Effector memory CD4-positive, alpha-beta T cell (primary cell): ENCODE measurements around the gene SLC30A9.

Experiments
- DNase-seq, 3 donors: peaks; one replicate each; pipeline ENCODE4 v3.0.0-alpha.2; 2020
- H3K27ac ChIP-seq: 2 replicates; pipeline ENCODE4 v1.7.0; 2013; ENCODE audit warnings: mild to moderate bottlenecking, low read length, moderate library complexity; ENCODE audit not compliant: insufficient read depth, poor library complexity, severe bottlenecking
- H3K27me3 ChIP-seq: replicated peaks from 2 replicates; pipeline ENCODE4 v1.7.0; 2013; ENCODE audit warnings: mild to moderate bottlenecking, low read length; ENCODE audit not compliant: insufficient read depth, control insufficient read depth, poor library complexity, severe bottlenecking
- H3K36me3 ChIP-seq: 2 replicates; pipeline ENCODE4 v1.7.0; 2013; ENCODE audit warnings: mild to moderate bottlenecking, low read length, moderate library complexity; ENCODE audit not compliant: control insufficient read depth, insufficient read depth
- H3K4me1 ChIP-seq: 2 replicates; pipeline ENCODE4 v1.7.0; 2013; ENCODE audit warnings: low read length, mild to moderate bottlenecking; ENCODE audit not compliant: control insufficient read depth, insufficient read depth, poor library complexity, severe bottlenecking
- H3K4me3 ChIP-seq: 2 replicates; pipeline ENCODE4 v1.7.0; 2013; ENCODE audit warnings: low read length, low read depth, mild to moderate bottlenecking; ENCODE audit not compliant: insufficient read depth, poor library complexity, severe bottlenecking
- H3K9me3 ChIP-seq: 2 replicates; pipeline ENCODE4 v1.7.0; 2013; ENCODE audit warnings: mild to moderate bottlenecking, low read length, moderate library complexity; ENCODE audit not compliant: control insufficient read depth

The SLC30A9 gene

DNA sequence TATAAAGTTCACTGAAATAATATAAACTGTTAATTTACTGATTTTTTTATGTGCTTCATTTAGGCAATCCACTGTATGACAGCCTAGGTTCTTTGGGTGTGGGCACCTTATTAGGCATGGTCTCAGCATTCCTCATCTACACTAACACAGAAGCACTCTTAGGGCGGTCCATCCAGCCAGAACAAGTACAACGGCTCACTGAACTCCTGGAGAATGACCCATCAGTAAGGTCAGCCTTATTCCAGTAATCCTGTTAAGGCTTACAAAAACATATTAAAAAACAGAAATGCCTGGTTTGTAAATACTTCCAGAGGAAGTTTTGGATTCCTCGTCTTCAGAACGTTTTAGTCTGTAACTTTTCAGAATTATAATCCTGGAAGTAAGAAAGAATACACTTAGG is 80.1 kb downstream of the SLC30A9 start:
- Histone ChIP-seq H3K4me3 (no peak overlapping the region), H3K4me1 (no peaks in the 10 kb centered on the region), H3K27ac (no peak overlapping the region), H3K27me3 (no peaks in the 10 kb centered on the region), H3K9me3 (no peaks in the 10 kb centered on the region), H3K36me3 (peaks cover 11% of the 10 kb centered on the region)
- DNase-seq, result no peak

GRCh38 chr4:42074294-42074693 is 84.0 kb downstream of the SLC30A9 start:
- Histone ChIP-seq H3K4me3 (no peak overlapping the region), H3K27me3 (no peaks in the 10 kb centered on the region), H3K4me1 (no peaks in the 10 kb centered on the region), H3K36me3 (peaks cover 6% of the 10 kb centered on the region), H3K9me3 (no peaks in the 10 kb centered on the region), H3K27ac (no peak overlapping the region)
- DNase-seq, result no peak

DNA sequence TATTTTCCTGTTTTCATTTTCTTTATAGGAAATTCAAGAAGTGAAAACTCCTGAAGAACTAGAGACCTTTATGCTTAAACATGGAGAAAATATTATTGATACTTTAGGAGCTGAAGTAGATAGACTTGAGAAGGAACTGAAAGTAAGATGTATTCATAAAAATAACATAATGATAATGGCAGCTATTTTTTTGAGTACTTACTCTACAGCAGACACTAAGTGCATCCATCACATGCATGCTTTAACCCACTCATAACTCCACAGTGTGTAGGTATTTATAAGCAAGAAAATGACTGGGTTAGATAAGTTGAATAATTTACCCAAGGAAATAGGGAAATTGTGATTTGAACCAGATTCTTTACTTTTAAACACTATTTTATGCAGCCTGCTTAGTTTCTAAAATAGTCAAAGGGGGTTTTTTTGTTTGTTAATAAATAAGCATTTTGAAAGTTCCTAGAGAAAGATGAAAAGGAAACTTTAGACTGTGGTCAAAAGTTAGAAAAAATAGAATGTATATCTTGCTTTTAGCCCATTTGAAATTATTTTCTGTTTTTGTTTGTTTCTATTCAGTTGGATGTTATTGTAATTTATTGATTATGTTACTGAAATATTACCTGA is 88.0 kb downstream of the SLC30A9 start:
- Histone ChIP-seq H3K4me1 (no peaks in the 10 kb centered on the region), H3K4me3 (no peak overlapping the region), H3K9me3 (no peaks in the 10 kb centered on the region), H3K27ac (no peak overlapping the region), H3K36me3 (peaks cover 8% of the 10 kb centered on the region), H3K27me3 (no peaks in the 10 kb centered on the region)
- DNase-seq, result no peak

DNA sequence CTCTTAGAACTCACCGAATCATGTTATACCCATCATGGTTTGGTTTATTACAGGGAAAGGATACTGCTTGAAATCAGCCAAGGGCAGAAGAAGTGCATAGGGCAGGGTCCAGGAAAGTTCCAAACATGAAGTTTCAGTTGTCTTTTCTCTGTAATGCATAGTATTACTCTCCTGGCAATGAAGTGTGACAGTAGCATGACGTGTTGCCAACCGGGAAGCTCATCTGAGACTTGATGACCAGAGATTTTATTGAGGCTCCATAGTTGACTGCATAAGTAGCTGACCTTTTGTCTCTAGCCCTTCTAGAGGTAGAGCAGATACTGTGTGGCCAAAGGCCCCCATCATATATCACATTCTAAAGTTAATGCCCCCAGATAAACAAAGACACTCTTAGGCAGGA is 90.0 kb downstream of the SLC30A9 start:
- Histone ChIP-seq H3K27me3 (no peaks in the 10 kb centered on the region), H3K36me3 (peaks cover 8% of the 10 kb centered on the region), H3K27ac (no peak overlapping the region), H3K4me3 (no peak overlapping the region), H3K9me3 (no peaks in the 10 kb centered on the region), H3K4me1 (no peaks in the 10 kb centered on the region)
- DNase-seq, result no peak

DNA sequence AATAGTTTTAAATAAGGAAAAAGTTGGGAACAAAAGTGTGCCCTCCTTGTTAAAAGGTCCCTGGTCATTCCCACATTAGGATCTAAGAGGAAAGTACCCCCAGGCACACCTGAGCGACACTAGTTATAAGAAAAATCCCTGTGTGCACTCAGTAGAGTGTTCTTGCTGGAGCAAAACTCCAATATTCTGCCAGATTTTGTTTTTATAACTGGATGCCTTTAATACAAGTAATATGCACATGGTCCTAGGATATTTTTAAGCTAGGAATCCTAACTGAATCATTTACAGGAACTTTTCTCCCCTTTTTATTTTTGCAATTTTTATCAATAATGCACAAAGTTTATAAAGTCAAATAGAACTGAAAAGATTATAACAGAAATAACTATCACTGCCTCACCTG is 93.5 kb downstream of the SLC30A9 start:
- Histone ChIP-seq H3K4me1 (no peaks in the 10 kb centered on the region), H3K4me3 (no peak overlapping the region), H3K27me3 (no peaks in the 10 kb centered on the region), H3K9me3 (no peaks in the 10 kb centered on the region), H3K36me3 (peaks cover 15% of the 10 kb centered on the region), H3K27ac (no peak overlapping the region)
- DNase-seq, result no peak

DNA sequence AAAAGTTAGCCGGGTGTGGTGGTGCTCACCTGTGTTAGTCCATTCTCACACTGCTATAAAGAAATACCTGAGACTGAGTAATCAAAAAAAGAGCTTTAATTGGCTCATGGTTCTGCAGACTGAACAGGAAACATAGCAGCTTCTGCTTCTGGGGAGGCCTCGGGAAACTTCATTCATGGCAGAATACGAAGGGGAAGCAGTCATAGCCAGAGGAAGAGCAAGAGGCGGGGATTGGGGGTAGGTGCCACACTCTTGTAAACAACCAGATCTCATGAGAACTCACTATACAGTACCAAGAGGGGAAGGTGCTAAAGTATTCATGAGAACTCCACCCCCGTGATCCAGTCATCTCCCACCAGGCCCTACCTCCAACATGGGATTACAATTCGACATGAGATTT is 98.1 kb downstream of the SLC30A9 start:
- Histone ChIP-seq H3K27ac (no peak overlapping the region), H3K27me3 (no peaks in the 10 kb centered on the region), H3K4me3 (no peak overlapping the region), H3K9me3 (no peaks in the 10 kb centered on the region), H3K4me1 (no peaks in the 10 kb centered on the region), H3K36me3 (peaks cover 6% of the 10 kb centered on the region)
- no peak for DNase-seq

DNA sequence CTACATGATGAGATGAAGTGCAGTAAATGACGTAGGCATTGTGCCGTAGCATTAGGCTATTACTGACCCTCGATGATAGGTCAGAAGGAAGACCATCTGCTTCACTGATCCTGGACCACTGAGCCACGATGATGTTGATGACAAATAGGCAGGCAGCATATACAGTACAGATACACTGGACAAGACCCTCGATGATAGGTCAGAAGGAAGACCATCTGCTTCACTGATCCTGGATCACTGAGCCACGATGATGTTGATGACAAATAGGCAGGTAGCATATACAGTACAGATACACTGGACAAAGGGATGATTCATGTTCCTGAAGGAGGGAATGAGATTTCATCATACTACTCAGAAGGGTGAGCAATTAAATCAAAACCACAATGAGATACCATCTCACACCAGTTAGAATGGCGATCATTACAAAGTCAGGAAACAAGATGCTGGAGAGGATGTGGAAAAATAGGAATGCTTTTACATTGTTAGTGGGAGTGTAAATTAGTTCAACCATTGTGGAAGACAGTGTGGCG is 111.2 kb downstream of the SLC30A9 start:
- Histone ChIP-seq H3K36me3 (no peaks in the 10 kb centered on the region), H3K27ac (no peak overlapping the region), H3K4me1 (no peaks in the 10 kb centered on the region), H3K27me3 (no peaks in the 10 kb centered on the region), H3K4me3 (no peak overlapping the region), H3K9me3 (no peaks in the 10 kb centered on the region)
- DNase-seq, result no peak

DNA sequence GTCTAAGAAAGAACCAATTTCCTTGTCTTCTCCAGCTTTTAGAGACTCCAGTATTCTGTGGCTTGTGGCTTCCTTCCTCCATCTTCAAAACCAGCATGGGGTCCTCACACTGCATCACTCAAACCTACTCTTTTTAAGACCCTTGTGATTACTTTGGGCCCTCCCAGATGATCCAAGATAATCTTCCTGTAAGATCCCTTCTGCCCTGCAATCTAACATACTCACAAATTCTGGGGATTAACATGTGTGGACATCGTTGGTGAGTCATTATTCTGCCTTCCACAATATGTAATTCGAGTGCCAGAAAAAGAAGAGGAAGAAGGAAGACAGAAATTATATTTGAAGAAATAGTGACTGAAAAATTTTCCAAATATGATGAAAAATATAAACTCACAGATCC is 114.2 kb downstream of the SLC30A9 start:
- Histone ChIP-seq H3K27ac (no peak overlapping the region), H3K4me1 (no peaks in the 10 kb centered on the region), H3K9me3 (no peaks in the 10 kb centered on the region), H3K4me3 (no peak overlapping the region), H3K27me3 (no peaks in the 10 kb centered on the region), H3K36me3 (no peaks in the 10 kb centered on the region)
- DNase-seq, result no peak

- Histone ChIP-seq H3K9me3 (no peaks in the 10 kb centered on the region), H3K4me3 (no peak overlapping the region), H3K36me3 (no peaks in the 10 kb centered on the region), H3K4me1 (no peaks in the 10 kb centered on the region), H3K27ac (no peak overlapping the region), H3K27me3 (no peaks in the 10 kb centered on the region)
- DNase-seq, result no peak
Observed at GRCh38 chr4:42112846-42113245, 122.5 kb downstream of the SLC30A9 start.

GRCh38 chr4:42119886-42120285 is 129.6 kb downstream of the SLC30A9 start:
- DNase-seq, result no peak
- no peaks in the 10 kb centered on the region for H3K9me3 ChIP-seq
- H3K4me1 ChIP-seq, result no peaks in the 10 kb centered on the region
- no peaks in the 10 kb centered on the region for H3K27me3 ChIP-seq
- no peaks in the 10 kb centered on the region for H3K36me3 ChIP-seq
- no peak overlapping the region for H3K27ac ChIP-seq
- H3K4me3 ChIP-seq, result no peak overlapping the region
